Astrocyte of the spinal cord (primary cell): ENCODE measurements around the gene TMEM201.

Experiments used
- DNase-seq: peaks from one replicate; pipeline ENCODE4 v3.0.0; 2011; ENCODE audit warnings: low read depth, low spot score
- H3K4me3 ChIP-seq: 2 replicates; pipeline ENCODE4 v1.5.1; 2011; ENCODE audit warnings: low read depth, mild to moderate bottlenecking, low read length, moderate library complexity
- CTCF ChIP-seq: IDR thresholded peaks from 2 replicates; pipeline ENCODE4 v1.5.1; 2012; ENCODE audit warnings: low read depth, mild to moderate bottlenecking, low read length, inconsistent platforms
- in situ Hi-C: cut with HindIII; loops from 2 replicates; pipeline ENCODE4 v1.10.0; 2017; ENCODE audit warnings: low sequenced_read_pairs

The TMEM201 gene

GRCh38 chr1:9604836-9605235 is 16.1 kb downstream of the TMEM201 start:
- no peak for DNase-seq
- H3K4me3 ChIP-seq: no peak overlapping the region
- in situ Hi-C loops: no loop called here
- no peak for TF ChIP-seq CTCF

DNA sequence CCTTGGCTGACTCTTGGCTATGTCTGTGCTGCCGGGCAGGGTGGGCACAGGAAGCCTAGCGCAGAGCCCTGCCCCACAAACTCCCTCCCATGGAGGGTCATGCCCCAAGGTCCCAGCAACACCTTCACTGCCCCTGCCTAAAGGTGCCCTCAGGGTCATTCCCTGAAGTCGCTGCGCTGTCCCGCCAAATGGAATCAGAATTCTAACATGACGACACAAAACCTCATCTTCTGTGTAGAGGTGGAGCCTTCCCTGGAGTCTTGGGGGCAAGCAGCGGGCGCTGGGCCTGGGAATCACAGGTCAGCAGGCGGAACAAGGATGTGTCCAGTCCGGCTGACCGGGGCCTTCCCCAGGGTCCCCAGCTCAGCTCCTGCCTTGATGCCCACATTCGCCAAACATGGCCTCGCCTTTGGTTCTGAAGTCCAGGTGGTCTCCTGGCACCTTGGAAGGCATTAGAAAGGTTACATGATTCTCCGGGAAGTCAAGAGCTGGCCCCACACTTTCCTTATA is 17.3 kb downstream of the TMEM201 start:
- no peak overlapping the region for H3K4me3 ChIP-seq
- no peak for DNase-seq
- in situ Hi-C loops: no loop called here
- TF ChIP-seq CTCF: no peak

DNA sequence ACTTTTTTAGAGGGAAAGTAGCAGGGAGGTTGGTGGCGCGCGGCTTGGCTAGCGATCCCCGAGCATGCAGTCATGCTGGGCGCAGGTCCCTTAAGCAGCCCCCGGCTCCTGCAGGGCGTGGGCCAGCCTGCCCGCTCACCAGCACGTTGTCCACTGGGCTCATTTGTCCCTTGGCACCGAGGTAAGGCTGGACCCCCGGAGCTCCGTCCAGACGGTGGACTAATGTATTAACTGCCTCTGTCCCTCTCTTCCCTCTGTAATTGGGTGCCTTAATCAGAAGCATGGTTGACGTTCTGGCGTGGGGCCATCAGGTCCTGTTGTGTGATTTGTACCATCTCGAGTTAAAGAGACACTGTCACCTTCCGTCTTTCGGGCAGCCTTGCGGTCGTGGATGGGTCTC is 17.7 kb downstream of the TMEM201 start:
- H3K4me3 ChIP-seq: no peak overlapping the region
- DNase-seq: no peak
- no peak for TF ChIP-seq CTCF
- in situ Hi-C loops: no loop called here

DNA sequence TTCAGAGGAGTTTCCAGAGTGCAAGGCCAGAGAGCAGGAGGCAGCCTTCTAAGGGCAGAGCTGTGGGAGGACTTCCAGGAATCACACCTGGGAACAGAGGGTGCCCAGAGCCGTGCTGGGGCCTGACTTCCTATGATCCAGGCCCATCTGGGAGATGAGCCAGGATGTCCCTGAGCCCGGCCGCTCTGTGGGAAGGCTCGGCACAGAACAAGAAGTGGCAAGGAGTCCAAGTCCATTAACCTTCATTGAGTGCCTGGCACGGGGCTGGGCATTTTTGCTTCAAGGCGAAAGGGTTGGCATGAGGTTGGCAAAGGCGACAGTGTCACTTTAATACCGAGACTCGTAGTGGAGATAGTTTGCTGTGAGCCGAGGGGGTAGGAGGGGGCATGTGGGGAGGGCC is 18.2 kb downstream of the TMEM201 start:
- TF ChIP-seq CTCF: no peak
- no peak overlapping the region for H3K4me3 ChIP-seq
- in situ Hi-C loops: no loop called here
- DNase-seq: no peak

GRCh38 chr1:9607352-9607751 is 18.6 kb downstream of the TMEM201 start:
- in situ Hi-C loops: no loop called here
- no peak overlapping the region for H3K4me3 ChIP-seq
- TF ChIP-seq CTCF: no peak
- DNase-seq: no peak

- TF ChIP-seq CTCF: no peak
- no peak for DNase-seq
- in situ Hi-C loops: no loop called here
- H3K4me3 ChIP-seq: no peak overlapping the region
These were observed 21.3 kb downstream of the TMEM201 start for GRCh38 chr1:9609998-9610397.

GRCh38 chr1:9610548-9610947 is 21.8 kb downstream of the TMEM201 start:
- DNase-seq: no peak
- no peak for TF ChIP-seq CTCF
- H3K4me3 ChIP-seq: no peak overlapping the region
- in situ Hi-C loops: no loop called here
